PC-9 (cell line): ENCODE results near the gene COMMD1.

Source experiments
- EZH2 ChIP-seq: fragments of 200-600 bp; sonication (generic); IDR thresholded peaks from 2 replicates; pipeline ENCODE4 v1.8.0; 2017; ENCODE audit warnings: antibody characterized with exemption, low read depth
- TF ChIP-seq, protein P1 (sequence below): fragments of 200-600 bp; sonication (generic); conservative IDR thresholded peaks from 2 replicates; pipeline ENCODE4 v1.6.1; 2017; ENCODE audit warnings: mixed run types, antibody characterized with exemption, mild to moderate bottlenecking, moderate library complexity

DNA sequence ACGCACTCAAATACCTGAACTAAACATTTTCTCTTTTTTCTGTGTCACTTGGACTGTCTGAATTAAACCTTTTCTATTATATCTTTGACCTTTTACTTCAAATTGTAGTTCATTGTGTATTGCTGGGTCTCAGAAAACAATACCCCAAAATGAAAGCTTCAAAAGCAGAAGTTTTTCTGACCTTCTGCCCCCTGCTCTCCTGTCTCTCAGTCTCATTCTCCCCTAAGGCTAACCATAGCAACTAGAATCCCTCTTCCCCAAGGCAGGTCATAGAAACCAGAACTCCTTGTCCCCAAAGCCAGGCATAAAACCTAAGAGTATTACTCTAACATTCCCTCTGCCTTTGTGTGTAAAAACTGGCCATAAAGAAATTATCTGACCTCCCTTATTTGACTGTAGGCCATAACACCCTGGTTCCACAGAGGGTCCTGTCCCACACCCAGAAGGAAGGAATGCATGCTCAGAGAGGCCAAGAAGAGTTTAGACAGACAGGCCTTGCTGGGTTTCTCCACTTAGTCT lies 197.0 kb downstream of the COMMD1 start:
- TF ChIP-seq, protein P1, sequence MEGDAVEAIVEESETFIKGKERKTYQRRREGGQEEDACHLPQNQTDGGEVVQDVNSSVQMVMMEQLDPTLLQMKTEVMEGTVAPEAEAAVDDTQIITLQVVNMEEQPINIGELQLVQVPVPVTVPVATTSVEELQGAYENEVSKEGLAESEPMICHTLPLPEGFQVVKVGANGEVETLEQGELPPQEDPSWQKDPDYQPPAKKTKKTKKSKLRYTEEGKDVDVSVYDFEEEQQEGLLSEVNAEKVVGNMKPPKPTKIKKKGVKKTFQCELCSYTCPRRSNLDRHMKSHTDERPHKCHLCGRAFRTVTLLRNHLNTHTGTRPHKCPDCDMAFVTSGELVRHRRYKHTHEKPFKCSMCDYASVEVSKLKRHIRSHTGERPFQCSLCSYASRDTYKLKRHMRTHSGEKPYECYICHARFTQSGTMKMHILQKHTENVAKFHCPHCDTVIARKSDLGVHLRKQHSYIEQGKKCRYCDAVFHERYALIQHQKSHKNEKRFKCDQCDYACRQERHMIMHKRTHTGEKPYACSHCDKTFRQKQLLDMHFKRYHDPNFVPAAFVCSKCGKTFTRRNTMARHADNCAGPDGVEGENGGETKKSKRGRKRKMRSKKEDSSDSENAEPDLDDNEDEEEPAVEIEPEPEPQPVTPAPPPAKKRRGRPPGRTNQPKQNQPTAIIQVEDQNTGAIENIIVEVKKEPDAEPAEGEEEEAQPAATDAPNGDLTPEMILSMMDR: no peak
- TF ChIP-seq EZH2: no peak
